Activated CD4-positive, CD25-positive, alpha-beta regulatory T cell treated with anti-CD3 and anti-CD28 coated beads, Interleukin-2, amount 50 U/mL, for 16 hours (primary cell): ENCODE data around the gene PI4KA.
"Not testable (repeated sequence)": the region's sequence is repeated elsewhere in the genome, so short reads cannot be mapped to it uniquely, and the experiment has no call there.

Experiments used
- DNase-seq: peaks from one replicate; pipeline ENCODE4 v3.0.0-alpha.2; 2020; ENCODE audit warnings: low read depth, low spot score

The PI4KA gene

GRCh38 chr22:20776624-20777405 is 81.8 kb downstream of the PI4KA start:
- DNase-seq = no peak

- no peak for DNase-seq
Observed at GRCh38 chr22:20775342-20775895, 83.2 kb downstream of the PI4KA start.

GRCh38 chr22:20774882-20775281 is 83.7 kb downstream of the PI4KA start:
- DNase-seq = no peak

GRCh38 chr22:20773793-20774212 is 84.8 kb downstream of the PI4KA start, which contains the start of gene SERPIND1:
Gene SERPIND1 (plus strand): TSS chr22:20774113. CDS start chr22:20779313, 5,200 bp downstream.
- DNase-seq = no peak

- no peak for DNase-seq
Observed at GRCh38 chr22:20771918-20772625, 86.5 kb downstream of the PI4KA start.

- DNase-seq = not testable (repeated sequence)
Observed at GRCh38 chr22:20769496-20769826, 89.2 kb downstream of the PI4KA start.

- no peak for DNase-seq
Observed at GRCh38 chr22:20766530-20766929, 92.1 kb downstream of the PI4KA start.

GRCh38 chr22:20765938-20766337 is 92.7 kb downstream of the PI4KA start:
- no peak for DNase-seq

- DNase-seq = no peak
Observed at GRCh38 chr22:20764729-20765128, 93.9 kb downstream of the PI4KA start.

GRCh38 chr22:20764471-20764720 is 94.2 kb downstream of the PI4KA start:
- no peak for DNase-seq

- DNase-seq = no peak
Observed at GRCh38 chr22:20763630-20764470, 94.8 kb downstream of the PI4KA start.

GRCh38 chr22:20762233-20762796 is 96.3 kb downstream of the PI4KA start:
- no peak for DNase-seq

- no peak for DNase-seq
Observed at GRCh38 chr22:20761536-20761935, 97.1 kb downstream of the PI4KA start.

- DNase-seq = no peak
Observed at GRCh38 chr22:20760084-20760483, 98.5 kb downstream of the PI4KA start.

GRCh38 chr22:20758688-20759087 is 99.9 kb downstream of the PI4KA start:
- DNase-seq = no peak

- no peak for DNase-seq
Observed at GRCh38 chr22:20756846-20757245, 101.8 kb downstream of the PI4KA start.

- DNase-seq = no peak
Observed at GRCh38 chr22:20752873-20753272, 105.7 kb downstream of the PI4KA start.

- no peak for DNase-seq
Observed at GRCh38 chr22:20752104-20752741, 106.4 kb downstream of the PI4KA start.

GRCh38 chr22:20751185-20751851 is 107.3 kb downstream of the PI4KA start:
- DNase-seq = no peak

GRCh38 chr22:20750461-20751184 is 108.0 kb downstream of the PI4KA start:
- no peak for DNase-seq
